HepG2 (cell line): ENCODE data around the gene ZBED5. TPM values are rescaled to one million over a fixed set of nuclear protein-coding genes. Genes with fewer than 3 reads are reported as not detected.

Experiments used
- GATAD1 ChIP-seq: IDR thresholded peaks from 2 replicates; pipeline ENCODE4 v1.6.1; 2016; ENCODE audit warnings: missing genetic modification reagents, missing compliant biosample characterization
- KAT8 ChIP-seq: IDR thresholded peaks from 2 replicates; pipeline ENCODE4 v1.6.1; 2016; ENCODE audit warnings: missing genetic modification reagents, missing compliant biosample characterization
- NCOA2 ChIP-seq: sonication (generic); formaldehyde crosslinking; IDR thresholded peaks from 2 replicates; pipeline ENCODE4 v1.8.0; 2022; ENCODE audit warnings: inconsistent platforms
- NFIB ChIP-seq: sonication (generic); formaldehyde crosslinking; IDR thresholded peaks from 2 replicates; pipeline ENCODE4 v1.9.0; 2021; ENCODE audit warnings: missing genetic modification reagents, mild to moderate bottlenecking, borderline replicate concordance
- NR0B2 ChIP-seq: sonication (generic); formaldehyde crosslinking; IDR thresholded peaks from 2 replicates; pipeline ENCODE4 v1.4.0; 2020; ENCODE audit warnings: mild to moderate bottlenecking, missing genetic modification reagents
- PBX3 ChIP-seq: sonication (generic); formaldehyde crosslinking; IDR thresholded peaks from 2 replicates; pipeline ENCODE4 v1.8.1; 2023; ENCODE audit warnings: missing genetic modification reagents, inconsistent platforms, borderline replicate concordance
- POLR2AphosphoS2 ChIP-seq: IDR thresholded peaks from 2 replicates; pipeline ENCODE4 v1.6.1; 2011; ENCODE audit warnings: low read depth, low read length, improper control_type of control experiment
- RBFOX2 ChIP-seq: fragments of 200-400 bp; formaldehyde crosslinking; IDR thresholded peaks from 2 replicates; pipeline ENCODE4 v1.6.1; 2017; ENCODE audit warnings: low read depth, mild to moderate bottlenecking, low read length
- SAP130 ChIP-seq: IDR thresholded peaks from 2 replicates; pipeline ENCODE4 v1.6.1; 2016; ENCODE audit warnings: low read depth
- TCF12 ChIP-seq, 2 experiments: fragments of 450-650 bp in 1 of 2; sonication (generic) in 1 of 2; formaldehyde crosslinking in 1 of 2; IDR thresholded peaks; 2 replicates each; pipeline versions ENCODE4 v1.6.1 to v1.8.0; 2017 to 2022; ENCODE audit warnings: antibody characterized with exemption in 1 of 2, mild to moderate bottlenecking in 1 of 2, missing genetic modification reagents in 1 of 2, moderate library complexity in 1 of 2
- ZC3H13 ChIP-seq: sonication (generic); formaldehyde crosslinking; IDR thresholded peaks from 2 replicates; pipeline ENCODE4 v1.8.1; 2023; ENCODE audit warnings: mild to moderate bottlenecking, missing genetic modification reagents, moderate library complexity
- ZFP36L1 ChIP-seq: sonication (generic); formaldehyde crosslinking; IDR thresholded peaks from 2 replicates; pipeline ENCODE4 v1.8.0; 2022; ENCODE audit warnings: mild to moderate bottlenecking, missing genetic modification reagents, moderate library complexity
- ZFX ChIP-seq: sonication (generic); formaldehyde crosslinking; IDR thresholded peaks from 2 replicates; pipeline ENCODE4 v1.4.0; 2020; ENCODE audit warnings: mild to moderate bottlenecking, low read depth, missing genetic modification reagents, moderate library complexity
- ZNF224 ChIP-seq: sonication (generic); formaldehyde crosslinking; IDR thresholded peaks from 2 replicates; pipeline ENCODE4 v1.5.0; 2020; ENCODE audit warnings: mild to moderate bottlenecking, missing genetic modification reagents
- ZNF333 ChIP-seq: sonication (generic); formaldehyde crosslinking; IDR thresholded peaks from 2 replicates; pipeline ENCODE4 v1.4.0; 2020; ENCODE audit warnings: mild to moderate bottlenecking, missing genetic modification reagents, borderline replicate concordance
- ZNF350 ChIP-seq: sonication (generic); formaldehyde crosslinking; IDR thresholded peaks from 2 replicates; pipeline ENCODE4 v1.4.0; 2020; ENCODE audit warnings: mild to moderate bottlenecking, low read depth, missing genetic modification reagents, borderline replicate concordance
- ZNF484 ChIP-seq: sonication (generic); formaldehyde crosslinking; IDR thresholded peaks from 2 replicates; pipeline ENCODE4 v1.5.1; 2020; ENCODE audit warnings: mild to moderate bottlenecking, low read depth, missing genetic modification reagents, borderline replicate concordance
- ZNF687 ChIP-seq: sonication (generic); formaldehyde crosslinking; IDR thresholded peaks from 2 replicates; pipeline ENCODE4 v1.5.1; 2020; ENCODE audit warnings: mild to moderate bottlenecking, missing genetic modification reagents, moderate library complexity
- ZNF761 ChIP-seq: sonication (generic); formaldehyde crosslinking; conservative IDR thresholded peaks from 2 replicates; pipeline ENCODE4 v1.4.0; 2020; ENCODE audit warnings: mild to moderate bottlenecking, missing genetic modification reagents
- ZSCAN21 ChIP-seq: sonication (generic); formaldehyde crosslinking; IDR thresholded peaks from 2 replicates; pipeline ENCODE4 v1.8.0; 2022; ENCODE audit warnings: mild to moderate bottlenecking, missing genetic modification reagents, moderate library complexity, borderline replicate concordance
- polyA plus RNA-seq, 8 experiments: library from polyadenylated mRNA; depleted of rRNA in 3 of 8; stranded (reverse) in 7 of 8; unstranded in 1 of 8; fragments of >200 nt; fragmentation: Illumina TruSeq in 4 of 8; extraction: Trizol in 4 of 8; gene quantifications; 2 replicates each; pipeline versions ENCODE4 v1.2.1 to v1.2.3, GENCODE V29; 2011 to 2016; ENCODE audit warnings: low read depth in 4 of 8, missing spikeins in 1 of 8, mixed read lengths in 1 of 8; ENCODE audit not compliant: insufficient read depth in 1 of 8
- total RNA-seq, 5 experiments: library from RNA; depleted of rRNA; stranded (reverse); fragments of >200 nt; fragmentation: Illumina TruSeq; extraction: Trizol; gene quantifications; 2 replicates each; pipeline ENCODE4 v1.2.3, GENCODE V29; 2016; ENCODE audit warnings: low read depth in 1 of 5
- TF ChIP-seq, protein P1 (sequence below): sonication (generic); formaldehyde crosslinking; IDR thresholded peaks from 2 replicates; pipeline ENCODE4 v1.8.1; 2023; ENCODE audit warnings: missing genetic modification reagents, mild to moderate bottlenecking, borderline replicate concordance
- TF ChIP-seq, protein P2 (sequence below): IDR thresholded peaks from 2 replicates; pipeline ENCODE4 v1.6.1; 2016

The ZBED5 gene
- total and polyA plus RNA-seq, 2 of the 13 experiments (the other 11 are each of a cell fraction or from before 2014, with no cell fraction given): 18.2 to 38.6 TPM

DNA sequence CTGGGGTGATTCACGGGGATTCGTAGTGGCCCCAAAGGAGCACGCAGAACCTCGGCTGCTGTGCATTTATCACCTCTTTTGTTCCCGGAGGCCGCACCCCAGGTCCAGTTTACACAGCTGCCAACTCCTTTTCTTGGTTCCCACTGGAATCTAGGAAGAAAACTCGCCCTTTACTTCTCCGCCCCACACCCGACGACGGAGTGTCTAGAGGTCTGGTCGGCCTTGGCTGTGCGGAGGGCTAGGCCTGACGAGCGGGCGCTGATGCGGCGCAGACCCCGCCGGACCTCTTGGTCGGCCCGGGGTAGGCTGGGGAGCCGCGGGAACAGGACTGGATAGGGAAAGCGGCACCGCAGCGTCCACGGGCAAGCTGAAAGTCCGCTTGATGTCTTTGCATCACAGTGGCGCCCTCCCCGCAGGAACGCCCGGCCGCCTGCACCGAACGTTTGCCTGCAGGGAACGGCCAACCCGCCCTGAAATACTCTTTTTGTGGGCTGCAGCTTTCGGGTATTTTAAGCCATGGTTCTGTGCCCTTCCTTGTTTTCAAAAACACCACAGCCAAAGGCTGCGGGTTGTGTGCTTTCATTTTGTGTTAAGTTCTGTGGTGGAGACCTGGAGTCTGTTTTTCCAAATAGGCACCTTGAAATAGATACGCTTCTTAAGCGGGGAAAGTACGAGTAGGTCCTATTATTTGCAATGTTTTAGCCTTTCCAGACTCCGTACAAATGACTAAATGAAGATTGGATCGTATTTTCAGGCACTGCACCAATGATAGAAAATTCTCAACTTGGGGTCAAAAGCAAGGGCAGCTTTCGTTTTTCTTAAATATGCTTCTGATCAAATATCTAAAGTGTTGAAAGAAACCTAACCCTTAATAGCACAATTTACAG lies 829 bp upstream of the ZBED5 start (continued):
- TF ChIP-seq ZNF224 (0 out of 2 replicates have a peak, but pooled peaks have one; percentile 17), ZNF687 (CRISPR knock-in tag) (peak; percentile 51), NR0B2 (CRISPR knock-in tag) (no peak), KAT8 (CRISPR knock-in tag) (no peak), GATAD1 (CRISPR knock-in tag) (no peak), NFIB (CRISPR knock-in tag) (0 out of 2 replicates have a peak, but pooled peaks have one; percentile 1), ZFP36L1 (CRISPR knock-in tag) (no peak), ZNF333 (CRISPR knock-in tag) (peak; percentile 54; the same call in 1 of the 2 replicates), PBX3 (0 out of 2 replicates have a peak, but pooled peaks have one; percentile 25), ZC3H13 (peak; percentile 80), NCOA2 (no peak), ZFX (CRISPR knock-in tag) (peak; percentile 77), TCF12 (IDR thresholded peaks at IDR 0.05) (no peak), TCF12 (CRISPR knock-in tag; IDR thresholded peaks at IDR 0.05) (no peak), RBFOX2 (peak; percentile 60; the same call in 1 of the 2 replicates), SAP130 (CRISPR knock-in tag) (peak; percentile 1; the same call in 1 of the 2 replicates), ZNF484 (CRISPR knock-in tag) (no peak), ZNF350 (CRISPR knock-in tag) (peak; percentile 34; the same call in 1 of the 2 replicates), POLR2AphosphoS2 (no peak), ZNF761 (peak; percentile 71; the same call in 1 of the 2 replicates), ZSCAN21 (CRISPR knock-in tag) (peak; percentile 18; the same call in 1 of the 2 replicates)
- TF ChIP-seq, protein P1, sequence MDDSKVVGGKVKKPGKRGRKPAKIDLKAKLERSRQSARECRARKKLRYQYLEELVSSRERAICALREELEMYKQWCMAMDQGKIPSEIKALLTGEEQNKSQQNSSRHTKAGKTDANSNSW (CRISPR knock-in tag): no peak; the same call in 1 of the 2 replicates
- TF ChIP-seq, protein P2, sequence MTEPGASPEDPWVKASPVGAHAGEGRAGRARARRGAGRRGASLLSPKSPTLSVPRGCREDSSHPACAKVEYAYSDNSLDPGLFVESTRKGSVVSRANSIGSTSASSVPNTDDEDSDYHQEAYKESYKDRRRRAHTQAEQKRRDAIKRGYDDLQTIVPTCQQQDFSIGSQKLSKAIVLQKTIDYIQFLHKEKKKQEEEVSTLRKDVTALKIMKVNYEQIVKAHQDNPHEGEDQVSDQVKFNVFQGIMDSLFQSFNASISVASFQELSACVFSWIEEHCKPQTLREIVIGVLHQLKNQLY: no peak
